Fibroblast of mammary gland (primary cell): ENCODE data around the gene ADAMTS14.

ENCODE experiments used
- DNase-seq: peaks from one replicate; pipeline ENCODE4 v3.0.0-alpha.2; 2010; ENCODE audit warnings: low read depth
- H3K4me3 ChIP-seq: 2 replicates; pipeline ENCODE4 v1.5.1; 2011; ENCODE audit warnings: low read depth, mild to moderate bottlenecking, low read length, moderate library complexity; ENCODE audit not compliant: control insufficient read depth
- TF ChIP-seq, protein P1 (sequence below): conservative IDR thresholded peaks from 2 replicates; pipeline ENCODE4 v1.5.1; 2011; ENCODE audit warnings: low read depth, low read length, inconsistent platforms; ENCODE audit not compliant: control insufficient read depth, insufficient read depth

The ADAMTS14 gene

DNA sequence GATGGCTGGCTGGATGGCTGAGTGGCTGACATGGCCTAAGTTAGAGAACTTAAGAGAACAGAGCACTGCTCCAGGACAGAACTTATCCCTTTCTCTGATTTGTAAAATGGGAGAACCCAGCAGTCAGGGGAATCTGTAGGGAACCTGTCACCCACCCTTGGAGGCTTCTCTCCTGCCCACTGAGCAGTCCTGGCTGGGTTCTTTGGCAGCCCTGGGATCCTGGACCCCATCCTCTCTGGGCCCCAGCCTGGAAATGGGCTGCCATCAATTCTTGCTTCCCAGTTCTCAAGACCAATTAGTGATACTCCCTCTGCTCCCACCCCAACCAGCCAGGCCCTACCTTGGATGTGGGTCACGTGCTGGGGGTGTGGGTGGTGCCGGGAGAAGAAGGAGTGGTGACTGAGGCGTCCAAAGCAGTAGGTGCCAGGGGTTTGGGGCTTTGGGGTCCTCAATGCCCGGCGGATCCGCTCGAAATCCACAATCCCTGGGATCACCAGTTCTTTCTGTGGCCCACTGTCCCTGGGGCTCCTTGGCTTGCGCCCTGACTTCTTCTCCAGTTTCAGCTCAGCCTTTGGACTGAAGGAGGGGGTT is 109.2 kb downstream of the ADAMTS14 start:
- TF ChIP-seq, protein P1, sequence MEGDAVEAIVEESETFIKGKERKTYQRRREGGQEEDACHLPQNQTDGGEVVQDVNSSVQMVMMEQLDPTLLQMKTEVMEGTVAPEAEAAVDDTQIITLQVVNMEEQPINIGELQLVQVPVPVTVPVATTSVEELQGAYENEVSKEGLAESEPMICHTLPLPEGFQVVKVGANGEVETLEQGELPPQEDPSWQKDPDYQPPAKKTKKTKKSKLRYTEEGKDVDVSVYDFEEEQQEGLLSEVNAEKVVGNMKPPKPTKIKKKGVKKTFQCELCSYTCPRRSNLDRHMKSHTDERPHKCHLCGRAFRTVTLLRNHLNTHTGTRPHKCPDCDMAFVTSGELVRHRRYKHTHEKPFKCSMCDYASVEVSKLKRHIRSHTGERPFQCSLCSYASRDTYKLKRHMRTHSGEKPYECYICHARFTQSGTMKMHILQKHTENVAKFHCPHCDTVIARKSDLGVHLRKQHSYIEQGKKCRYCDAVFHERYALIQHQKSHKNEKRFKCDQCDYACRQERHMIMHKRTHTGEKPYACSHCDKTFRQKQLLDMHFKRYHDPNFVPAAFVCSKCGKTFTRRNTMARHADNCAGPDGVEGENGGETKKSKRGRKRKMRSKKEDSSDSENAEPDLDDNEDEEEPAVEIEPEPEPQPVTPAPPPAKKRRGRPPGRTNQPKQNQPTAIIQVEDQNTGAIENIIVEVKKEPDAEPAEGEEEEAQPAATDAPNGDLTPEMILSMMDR, result no peak
- no peak for DNase-seq
- no peak overlapping the region for H3K4me3 ChIP-seq

DNA sequence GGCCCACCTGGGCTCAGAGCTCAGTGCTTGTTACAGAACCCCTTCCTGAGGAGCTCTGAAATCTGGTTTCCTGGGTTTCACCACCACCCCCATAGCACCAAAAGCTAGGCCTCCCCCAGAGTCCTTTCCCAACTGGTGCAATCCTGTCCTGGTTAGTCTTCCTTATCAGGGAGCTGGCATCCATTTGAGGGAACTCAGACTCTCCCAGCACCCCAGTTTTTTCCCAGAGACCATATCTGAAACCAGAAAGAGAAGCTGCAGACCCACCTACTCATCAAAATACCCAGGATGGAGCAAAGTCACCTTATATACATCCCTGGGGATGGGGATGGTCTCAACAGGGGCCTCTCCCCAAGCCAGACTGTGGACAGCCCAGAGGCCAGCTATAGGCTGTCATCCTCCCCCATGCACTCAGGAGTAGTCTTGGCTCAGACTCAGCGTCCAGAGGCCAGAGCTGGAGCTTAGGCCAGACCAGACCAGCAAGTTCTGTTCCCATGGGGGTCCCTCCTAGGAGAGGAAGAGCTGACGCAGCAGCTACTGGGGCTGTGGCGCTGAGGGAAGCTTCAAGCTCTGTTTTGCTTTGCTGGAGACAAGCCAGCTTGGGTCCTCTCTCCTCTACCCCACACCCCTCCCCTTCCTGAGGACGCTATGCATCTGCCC is 109.9 kb downstream of the ADAMTS14 start:
- H3K4me3 ChIP-seq, result no peak overlapping the region
- no peak for DNase-seq
- TF ChIP-seq, protein P1, result no peak

DNA sequence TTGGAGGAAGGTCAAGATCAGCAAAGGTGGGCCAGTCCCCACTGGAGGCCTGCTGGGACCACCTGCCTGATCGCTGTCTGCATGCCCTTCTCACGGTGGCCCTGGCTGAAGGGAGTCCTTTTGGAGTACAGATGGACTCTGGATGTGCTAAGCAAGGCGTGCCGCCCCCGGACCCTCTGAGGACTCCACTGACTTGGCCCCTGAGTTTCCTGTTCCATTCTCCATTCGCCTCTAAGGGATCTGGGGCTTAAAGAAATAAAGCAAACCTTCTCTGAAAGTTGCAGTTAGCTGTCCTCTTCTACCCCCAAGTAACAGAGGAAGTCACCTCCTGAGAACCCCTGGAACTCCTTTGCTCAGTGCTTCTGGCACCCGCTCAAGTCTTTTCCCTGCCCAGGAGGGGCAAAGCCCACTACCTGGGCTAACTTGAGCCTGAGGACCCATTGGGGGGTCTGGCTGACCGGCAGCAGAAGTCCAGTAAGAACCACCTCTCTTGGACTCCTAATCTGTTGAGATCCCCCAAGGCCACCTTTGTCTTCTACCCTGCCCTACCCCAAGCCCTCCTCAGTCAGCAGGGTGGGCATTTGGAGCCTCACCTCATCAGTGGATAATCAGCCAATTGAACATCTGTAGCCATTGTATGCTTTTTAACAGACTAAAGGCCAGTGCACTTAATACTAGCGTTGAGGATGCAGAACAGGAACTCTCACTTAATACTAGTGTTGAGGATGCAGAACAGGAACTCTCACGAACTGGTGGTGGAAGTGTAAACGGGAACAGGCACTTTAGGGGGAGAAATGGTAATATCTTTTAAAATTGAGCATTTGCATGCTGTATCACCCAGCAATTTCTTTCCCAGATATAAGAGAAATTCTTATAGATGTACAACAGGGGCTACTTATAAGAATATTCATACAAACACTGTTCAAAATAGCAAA is 110.7 kb downstream of the ADAMTS14 start:
- TF ChIP-seq, protein P1, result no peak
- no peak overlapping the region for H3K4me3 ChIP-seq
- DNase-seq, result no peak

DNA sequence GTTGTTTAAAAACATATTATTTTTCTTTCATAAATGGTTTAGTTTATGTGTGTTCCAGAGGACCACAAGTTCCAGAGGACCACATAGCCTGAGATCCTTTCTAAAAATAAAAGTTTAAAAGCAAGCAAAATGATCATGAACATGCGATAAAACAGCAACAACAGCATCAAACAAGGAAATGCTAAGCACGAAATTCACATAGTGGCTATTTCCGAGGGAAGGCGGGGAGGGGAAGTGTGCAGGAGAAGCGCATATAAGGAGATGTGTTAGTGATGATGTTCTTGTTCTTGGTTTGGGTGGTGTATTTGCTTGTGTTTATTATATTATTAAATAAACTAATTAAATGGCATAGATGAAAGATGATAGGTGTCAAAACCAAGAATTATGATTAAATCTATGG is 111.7 kb downstream of the ADAMTS14 start:
- TF ChIP-seq, protein P1, result no peak
- DNase-seq, result no peak
- H3K4me3 ChIP-seq, result no peak overlapping the region

DNA sequence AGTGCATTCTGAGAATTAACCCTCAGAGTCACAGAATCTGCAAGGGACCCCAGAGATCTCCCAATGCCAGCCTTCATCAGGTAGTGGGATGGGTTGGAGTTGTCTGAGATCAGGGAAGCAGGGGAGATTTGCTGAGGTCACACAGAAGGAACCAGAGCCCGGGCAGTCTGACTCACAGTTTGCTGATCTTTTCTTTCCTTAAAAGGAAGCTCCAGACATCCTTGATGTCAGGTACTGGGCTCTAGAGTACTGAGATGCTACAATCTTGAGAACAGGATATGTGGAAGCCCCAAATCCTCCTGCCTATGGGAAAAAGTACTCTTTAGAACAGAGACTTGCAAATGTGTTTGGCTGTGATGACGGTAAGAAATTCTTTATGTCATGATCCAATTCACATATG is 112.2 kb downstream of the ADAMTS14 start:
- no peak for DNase-seq
- no peak overlapping the region for H3K4me3 ChIP-seq
- TF ChIP-seq, protein P1, result no peak

DNA sequence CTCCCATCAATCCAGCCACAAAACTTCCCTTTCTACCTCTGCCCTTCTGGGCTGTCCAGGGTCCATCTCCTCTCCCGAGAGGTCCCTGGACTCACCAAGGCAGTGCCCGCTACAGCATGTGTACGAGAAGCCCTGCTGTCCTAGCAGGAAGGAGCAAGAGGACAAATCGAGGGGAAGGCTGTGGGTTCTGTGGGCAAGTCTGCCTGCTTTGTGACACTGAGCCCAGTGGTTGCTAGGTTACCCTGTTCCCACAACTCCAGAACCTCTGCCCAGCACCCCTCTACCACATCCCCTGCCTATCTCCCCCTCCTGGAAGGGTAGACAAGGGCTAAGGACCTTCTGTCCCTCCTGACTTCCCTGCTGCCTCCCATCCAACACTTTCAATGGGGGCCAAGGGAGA is 112.9 kb downstream of the ADAMTS14 start, which contains the start of gene TBATA:
TSS of gene TBATA (minus strand) at position 188 of the 400 bp plus-strand sequence. CDS start 1,998 bp downstream, outside the sequence.
- TF ChIP-seq, protein P1, result no peak
- DNase-seq, result no peak
- H3K4me3 ChIP-seq, result no peak within 1 kb of the TSS
